H1 (cell line): ENCODE measurements around the gene UBE2F. TPM values are rescaled to one million over a fixed set of nuclear protein-coding genes. Genes with fewer than 3 reads are reported as not detected.
A peak's percentile ranks its signal among the peaks of the same experiment; 100 is the strongest.

ENCODE experiments used
- CHD2 ChIP-seq: IDR thresholded peaks from 2 replicates; pipeline ENCODE4 v1.6.1; 2012; ENCODE audit warnings: low read length, improper control_type of control experiment
- CTCF ChIP-seq, 3 experiments: IDR thresholded peaks; 1 replicate in 2 of 3; 2 replicates in 1 of 3; pipeline versions ENCODE4 v1.5.1 to v1.6.1; 2011; ENCODE audit warnings: low read length in 3 of 3, mild to moderate bottlenecking in 3 of 3, inconsistent platforms in 2 of 3, low read depth in 1 of 3, moderate library complexity in 1 of 3; ENCODE audit not compliant: insufficient read depth in 1 of 3; ENCODE audit errors: control extremely low read depth in 1 of 3
- MAX ChIP-seq: IDR thresholded peaks from 2 replicates; pipeline ENCODE4 v1.6.1; 2012; ENCODE audit warnings: inconsistent platforms
- SAP30 ChIP-seq: fragments of 300-600 bp; sonication (generic); IDR thresholded peaks from 2 replicates; pipeline ENCODE4 v1.7.1; 2012; ENCODE audit warnings: low read length, moderate library complexity, mild to moderate bottlenecking, inconsistent platforms; ENCODE audit not compliant: insufficient read depth, insufficient replicate concordance
- polyA plus RNA-seq, 7 experiments: library from polyadenylated mRNA; depleted of rRNA in 3 of 7; stranded (reverse) in 5 of 7; unstranded in 2 of 7; fragments of >200 nt in 5 of 7; fragments of 200-250 nt in 2 of 7; gene quantifications; 1 replicate in 5 of 7; 2 replicates in 1 of 7; 4 replicates in 1 of 7; pipeline versions ENCODE4 v1.2.1 to v1.2.3, GENCODE V29; 2011 to 2013; ENCODE audit warnings: missing spikeins in 2 of 7, mixed read lengths in 2 of 7
- total RNA-seq: library from RNA; stranded (reverse); fragmentation: NEBNext Ultra II Directional; extraction: Animal tissue kit (Norgen Biotek cat#: 25700); gene quantifications from 2 replicates; pipeline ENCODE4 v1.2.1, GENCODE V29; 2021

The UBE2F gene
- total and polyA plus RNA-seq, 2 of the 8 experiments (the other 6 are each of a cell fraction or from before 2014, with no cell fraction given) = 43.3 to 59.8 TPM

GRCh38 chr2:237923481-237924163, 43.2 kb upstream of the UBE2F start (continued):
- TF ChIP-seq CTCF (IDR thresholded peaks at IDR 0.05; ENCODE audit: control extremely low read depth in 1 of 3, insufficient read depth in 1 of 3, low read depth in 1 of 3, low read length in 3 of 3) (peak; percentile 85 to 90 (median 90)), SAP30 (no peak), CHD2 (no peak), MAX (peak; percentile 89)
